ENCODE data around the gene TMEM190.
"Not testable (repeated sequence)": the region's sequence is repeated elsewhere in the genome, so short reads cannot be mapped to it uniquely, and the experiment has no call there.

TMEM190 gene

DNA sequence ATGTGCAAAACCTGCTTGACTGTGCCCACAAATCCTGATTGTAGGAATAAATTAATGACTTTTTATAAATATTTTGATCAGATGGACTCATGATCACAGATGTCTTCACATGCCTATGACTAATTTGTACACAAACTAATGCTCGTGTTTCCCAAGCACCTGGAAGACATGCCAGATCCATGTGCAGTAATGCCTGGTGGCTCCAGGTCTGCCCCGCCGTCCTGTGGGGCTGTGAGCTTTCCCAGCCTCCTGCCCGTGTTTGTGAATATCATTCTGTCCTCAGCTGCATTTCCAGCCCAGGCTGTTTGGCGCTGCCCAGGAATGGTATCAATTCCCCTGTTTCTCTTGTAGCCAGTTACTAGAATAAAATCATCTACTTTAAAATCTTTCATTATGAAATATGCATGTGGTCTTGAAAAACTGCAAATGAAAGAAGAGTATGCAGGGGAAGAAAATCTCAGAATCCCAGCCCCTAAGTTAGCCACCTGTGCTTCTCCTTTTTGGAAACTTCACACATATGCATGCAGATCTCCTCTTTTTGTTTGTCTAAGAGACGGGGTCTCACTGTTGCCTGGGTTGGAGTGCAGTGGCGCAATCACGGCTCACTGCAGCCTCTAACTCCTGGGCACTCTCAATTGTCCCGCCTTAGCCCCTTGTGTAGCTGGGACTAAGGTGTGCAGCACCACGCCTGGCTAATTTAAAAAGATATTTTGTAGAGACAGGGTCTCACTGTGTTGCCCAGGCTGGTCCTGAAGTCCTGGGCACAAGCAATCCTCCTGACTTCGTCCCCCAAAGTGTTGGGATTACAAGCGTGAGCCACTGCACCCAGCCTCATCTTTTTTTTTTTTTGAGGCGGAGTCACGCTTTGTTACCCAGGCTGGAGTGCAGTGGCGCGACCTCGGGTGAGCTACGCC is 15.3 kb downstream of the TMEM190 start:
- no peak for DNase-seq

DNA sequence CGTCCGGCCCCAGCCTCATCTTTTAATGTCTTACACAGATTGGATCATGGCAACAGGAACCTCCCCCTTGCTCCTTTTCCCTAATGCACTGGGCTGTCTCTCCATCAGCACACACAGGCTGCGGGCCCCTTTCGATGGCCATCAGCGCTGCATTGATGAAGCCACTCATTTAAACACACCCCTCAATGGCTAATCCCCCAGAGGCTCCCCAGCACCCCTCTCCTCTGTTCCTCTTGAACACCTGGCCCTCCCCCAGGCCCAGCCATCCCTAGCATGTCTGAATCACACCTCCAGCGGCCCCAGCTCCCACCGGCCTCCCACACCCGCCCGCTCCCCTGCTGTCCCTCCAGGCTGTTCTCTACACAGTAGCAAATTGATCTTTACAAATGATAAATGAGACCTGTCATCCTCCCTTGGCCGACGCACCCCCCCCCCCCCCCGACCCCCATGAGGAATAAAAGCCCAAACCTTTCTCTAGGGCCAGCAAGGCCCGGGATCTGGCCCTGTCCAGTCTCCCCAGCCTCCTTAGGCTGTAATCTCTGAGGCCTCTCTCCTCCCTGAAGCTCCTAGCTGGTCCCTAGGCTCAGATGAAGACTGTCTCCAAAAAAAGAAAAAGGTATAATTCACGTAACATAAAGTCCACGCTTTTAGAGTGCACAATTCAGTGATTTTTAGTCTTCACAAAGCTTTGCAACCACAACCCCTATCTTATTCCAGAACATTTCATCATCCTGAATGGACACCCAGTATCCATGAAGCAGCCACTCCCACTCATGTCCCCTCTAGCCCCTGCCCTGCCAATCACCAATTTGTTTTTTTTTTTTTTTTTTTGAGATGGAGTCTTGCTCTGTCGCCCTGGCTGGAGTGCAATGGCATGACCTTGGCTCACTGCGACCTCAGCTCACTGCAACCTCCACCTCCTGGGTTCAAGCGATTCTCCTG is 16.5 kb downstream of the TMEM190 start:
- DNase-seq: no peak

DNA sequence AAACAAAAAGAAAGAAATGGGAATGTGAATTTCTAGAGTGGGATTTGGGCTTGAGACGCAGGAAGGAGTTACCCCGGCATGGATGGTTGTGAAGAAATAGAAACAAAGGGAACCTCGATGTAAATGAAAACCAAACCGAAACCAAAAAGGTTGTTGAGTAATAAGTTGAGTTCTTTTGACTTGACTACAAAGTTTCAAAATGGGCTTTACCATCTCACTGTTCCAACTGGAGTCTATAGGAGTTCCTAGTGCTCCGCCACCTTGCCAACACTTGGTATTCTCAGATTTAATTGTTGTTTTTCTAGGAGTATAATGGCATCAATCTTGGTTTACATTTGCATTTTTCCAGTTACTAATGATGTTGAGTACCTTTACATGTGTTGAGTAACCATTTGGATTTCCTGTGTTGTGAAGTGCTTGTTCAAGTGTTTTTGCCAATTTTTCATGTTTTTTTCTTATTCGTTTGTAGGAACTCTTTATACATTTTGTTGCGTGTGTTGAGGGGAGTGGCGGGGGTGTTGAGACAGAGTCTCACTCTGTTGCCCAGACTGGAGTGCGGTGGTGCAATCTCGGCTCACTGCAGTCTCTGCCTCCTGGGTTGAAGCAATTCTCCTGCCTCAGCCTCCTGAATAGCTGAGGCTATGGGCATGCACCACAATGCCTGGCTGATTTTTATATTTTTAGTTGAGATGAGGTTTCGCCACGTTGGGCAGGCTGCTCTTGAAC is 21.7 kb downstream of the TMEM190 start:
- no peak for DNase-seq

- DNase-seq: no peak
Observed at GRCh38 chr19:55400281-55401087, 23.9 kb downstream of the TMEM190 start.

GRCh38 chr19:55401390-55401789 is 24.8 kb downstream of the TMEM190 start:
- not testable (repeated sequence) for DNase-seq

DNA sequence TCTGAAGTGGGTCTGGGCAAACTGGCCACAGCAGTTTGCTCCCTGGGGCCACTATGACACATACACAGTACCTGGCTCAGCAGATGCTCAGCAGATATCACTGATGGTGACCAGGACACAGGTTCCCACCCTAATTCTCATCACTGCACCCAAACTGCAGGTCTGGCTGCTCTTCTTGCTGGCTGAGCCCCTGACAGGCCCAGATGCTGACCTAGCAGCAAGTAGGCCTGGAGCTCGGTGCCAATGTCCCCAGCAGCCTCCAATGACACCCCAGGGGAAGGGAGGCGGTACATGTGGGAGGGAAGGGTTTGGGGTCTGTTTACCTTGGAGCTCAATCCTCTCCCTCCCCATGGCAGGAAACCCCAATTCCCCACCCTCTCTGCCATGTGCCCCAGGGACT is 25.9 kb downstream of the TMEM190 start:
- no peak for DNase-seq

DNA sequence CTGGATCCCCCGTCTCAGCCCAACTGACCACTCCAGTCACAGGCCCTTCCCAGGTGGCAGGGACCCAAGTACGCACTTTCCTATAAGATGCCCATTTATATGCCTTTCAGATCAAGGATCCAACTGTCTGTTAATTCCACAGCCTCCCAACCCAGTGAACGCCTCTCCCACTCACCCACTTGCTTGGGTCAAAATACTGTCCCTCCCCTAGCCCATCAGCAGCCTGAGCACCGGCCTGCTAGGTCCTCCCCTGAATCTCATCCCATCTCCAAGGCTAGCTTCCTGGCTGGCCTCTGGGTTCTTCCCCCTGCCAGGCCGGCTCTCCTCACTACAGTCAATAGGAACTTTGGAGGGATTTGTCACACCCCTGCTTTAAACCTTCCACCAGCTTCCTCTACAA is 29.0 kb downstream of the TMEM190 start:
- DNase-seq: no peak

DNA sequence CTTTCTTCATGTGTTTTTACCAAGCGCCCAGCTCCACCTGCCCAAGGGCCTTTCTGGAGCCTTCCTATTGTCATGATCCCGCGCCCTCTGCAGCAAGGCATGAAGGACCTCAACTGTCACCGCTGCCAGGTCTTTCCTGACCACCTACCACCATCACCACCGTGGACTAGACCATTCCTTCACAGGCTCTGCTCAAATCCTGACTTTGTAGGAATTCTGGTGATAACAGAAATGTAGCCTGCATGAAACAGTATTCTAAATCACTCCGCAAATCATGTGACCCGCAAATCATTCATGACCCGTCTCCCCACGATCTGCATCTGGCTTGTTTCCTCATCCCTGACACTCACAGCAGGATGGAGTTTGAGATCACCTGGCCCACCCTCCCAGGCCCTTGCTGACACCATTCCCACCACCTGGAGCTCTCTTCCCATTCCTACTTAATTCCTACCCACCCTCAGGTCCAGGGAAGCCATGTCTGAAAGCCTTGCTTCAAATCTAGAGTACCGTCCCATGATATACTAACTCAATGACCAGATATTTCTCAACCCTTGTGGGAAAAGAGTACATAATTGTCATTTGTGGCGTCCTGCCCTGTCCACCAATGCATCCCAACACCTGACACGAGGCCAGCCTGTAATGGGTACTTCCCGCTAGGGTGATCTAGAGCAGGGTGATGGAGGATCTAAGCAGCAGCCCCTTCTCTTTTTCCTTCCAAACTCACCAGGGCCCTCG is 29.6 kb downstream of the TMEM190 start:
- DNase-seq: no peak

- DNase-seq: peak; percentile 2
Observed at GRCh38 chr19:55406826-55407549, 30.4 kb downstream of the TMEM190 start.

DNA sequence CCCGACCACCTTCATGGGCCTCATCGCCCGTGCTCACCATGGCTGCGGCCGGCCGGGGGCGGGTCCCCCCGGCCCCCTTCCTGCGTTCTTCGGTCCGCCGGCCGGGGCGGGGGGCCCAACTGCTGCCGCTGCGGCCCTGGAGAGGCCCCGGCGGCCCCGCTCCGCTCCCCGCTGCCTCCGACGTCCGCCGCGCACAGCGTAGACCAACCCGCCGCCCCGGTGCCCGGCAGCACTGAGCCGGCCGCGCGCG is 30.8 kb downstream of the TMEM190 start, which contains the start of gene UBE2S:
Gene UBE2S, minus strand, starts transcription at position 239 of the 250 bp plus-strand sequence. Its CDS starts 199 bp downstream, at position 40.
- not testable (repeated sequence) for DNase-seq

DNA sequence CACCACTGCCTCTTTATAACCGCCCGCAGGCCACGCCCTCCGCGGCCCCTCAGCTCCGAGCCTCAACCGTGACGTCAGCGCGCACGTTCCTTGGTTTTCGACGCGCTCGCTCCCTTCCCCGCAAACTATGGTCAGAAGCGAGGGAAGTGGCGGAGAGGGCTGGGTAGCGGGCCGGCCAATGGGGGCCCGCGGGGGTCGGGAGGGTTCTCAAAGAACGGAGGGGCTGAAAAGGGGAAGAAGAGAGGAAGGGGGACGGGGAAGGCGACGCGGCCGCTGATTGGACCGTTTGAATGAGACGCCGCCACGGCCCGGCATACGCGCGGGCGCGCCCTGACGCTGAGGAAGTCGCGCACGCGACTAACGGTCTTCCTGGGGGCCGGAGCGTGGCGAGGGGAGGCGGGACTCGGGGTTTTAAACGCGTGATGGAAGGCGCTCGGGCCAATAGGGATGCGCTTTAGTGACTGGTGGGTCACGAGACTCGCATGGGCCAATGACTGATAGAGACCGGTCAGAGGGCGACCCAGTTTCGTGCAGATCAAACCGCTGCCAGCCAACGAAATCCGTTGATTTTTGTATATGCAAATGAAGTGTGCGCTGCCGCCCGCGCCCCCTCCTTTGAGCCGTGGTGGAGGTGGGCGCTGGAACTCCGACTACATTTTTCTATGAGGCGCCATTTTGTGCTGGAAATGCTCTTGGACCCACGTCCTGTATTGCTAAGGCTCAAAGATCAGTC is 31.3 kb downstream of the TMEM190 start:
- peak; percentile 99 for DNase-seq

GRCh38 chr19:55408533-55408872 is 31.9 kb downstream of the TMEM190 start:
- DNase-seq: no peak

GRCh38 chr19:55409179-55409578 is 32.6 kb downstream of the TMEM190 start:
- not testable (repeated sequence) for DNase-seq

GRCh38 chr19:55410168-55410567 is 33.5 kb downstream of the TMEM190 start:
- no peak for DNase-seq

- DNase-seq: peak; percentile 50
Observed at GRCh38 chr19:55418185-55418584, 41.6 kb downstream of the TMEM190 start.

- no peak for DNase-seq
Observed at GRCh38 chr19:55419103-55419502, 42.5 kb downstream of the TMEM190 start.

DNA sequence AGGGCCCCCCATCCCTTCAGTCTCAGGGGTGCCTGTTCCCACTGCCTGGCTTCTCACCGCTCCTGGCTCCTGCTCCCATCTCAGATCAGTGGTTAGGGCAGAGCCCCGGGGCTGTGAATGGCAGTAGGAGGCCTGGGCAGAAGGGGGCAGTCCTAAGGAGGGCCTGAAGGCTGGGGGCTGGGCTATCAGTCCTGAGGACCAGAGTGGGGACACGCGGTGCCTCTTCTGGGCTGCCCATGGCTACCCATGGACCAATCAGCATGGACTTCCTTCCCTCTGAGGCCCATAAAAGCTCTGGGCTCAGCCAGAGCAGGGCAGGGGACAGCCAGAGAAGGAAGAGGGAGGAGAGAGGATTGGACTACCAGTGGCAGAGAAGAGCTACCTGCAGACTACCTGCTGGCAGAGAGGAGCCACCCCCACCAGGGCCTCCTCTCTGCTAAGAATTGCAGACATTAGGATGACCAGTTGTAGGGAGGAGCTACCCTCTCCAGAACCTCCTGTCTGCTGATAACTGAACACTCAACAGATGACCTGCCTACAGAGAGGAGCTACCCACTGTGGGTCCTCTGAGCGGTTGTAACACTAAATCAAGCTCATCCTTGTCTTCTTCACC is 43.1 kb downstream of the TMEM190 start:
- no peak for DNase-seq

DNA sequence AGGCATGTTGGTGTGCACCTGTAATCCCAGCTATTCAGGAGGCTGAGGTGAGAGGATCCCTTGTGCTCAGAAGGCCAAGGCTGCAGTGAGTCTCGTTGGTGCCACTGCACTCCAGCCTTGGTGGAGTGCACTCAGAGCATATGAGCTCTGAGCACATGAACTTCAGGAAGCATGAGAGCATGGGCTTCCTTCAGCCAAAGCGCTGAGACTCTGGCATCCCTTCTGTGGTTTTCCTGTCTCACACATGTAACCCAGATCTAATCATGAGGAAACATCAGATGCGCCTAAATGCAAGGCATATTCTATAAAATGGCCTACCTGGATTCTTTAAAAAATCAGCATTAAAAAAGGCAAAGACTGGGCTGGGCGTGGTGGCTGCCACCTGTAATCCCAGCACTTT is 44.7 kb downstream of the TMEM190 start:
- DNase-seq: not testable (repeated sequence)

DNA sequence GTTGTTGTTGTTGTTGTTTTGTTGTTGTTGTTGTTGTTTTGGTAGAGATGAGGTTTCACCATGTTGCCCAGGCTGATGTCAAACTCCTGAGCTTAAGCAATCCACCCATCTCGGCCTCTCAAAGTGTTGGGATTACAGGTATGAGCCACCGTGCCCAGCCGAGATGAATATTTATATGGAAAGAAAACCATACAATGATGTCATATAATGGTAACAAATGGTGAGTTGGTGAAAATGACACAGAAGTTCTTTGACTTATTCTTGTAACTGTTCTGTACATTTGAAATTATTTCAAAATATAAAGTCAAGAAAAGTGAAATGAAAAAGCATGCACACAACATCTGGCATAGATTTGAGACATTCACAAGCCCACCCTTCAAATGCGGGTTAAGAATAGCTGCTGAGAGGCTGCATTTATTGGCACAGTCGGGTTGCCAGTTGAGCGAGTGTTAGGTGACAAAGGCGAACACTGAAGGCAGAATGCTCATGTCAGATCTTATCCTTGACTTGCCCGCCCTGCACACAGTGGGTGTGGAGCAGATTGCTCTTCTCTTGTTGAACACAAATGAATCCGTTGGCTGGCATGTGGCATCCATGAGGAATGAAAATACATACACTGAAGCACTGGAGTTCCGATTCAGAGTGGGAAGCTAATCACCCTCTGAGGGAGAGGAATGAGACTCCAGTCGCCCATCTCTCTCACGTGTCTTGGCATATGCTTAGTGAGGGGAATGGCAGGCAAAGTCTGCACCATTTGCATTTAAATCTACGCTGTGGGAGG is 46.8 kb downstream of the TMEM190 start:
- DNase-seq: no peak

All from NCI-H774 (cell line).